ENCODE measurements around the gene SFSWAP. TPM values are rescaled to one million over a fixed set of nuclear protein-coding genes. Genes with fewer than 3 reads are reported as not detected.

Gene SFSWAP
- total RNA-seq, 3 donors from 2014 or later, result 72.4 to 77.8 (median 76.7) TPM

GRCh38 chr12:131831635-131832041, 120.7 kb downstream of the SFSWAP start:
- Mint-ChIP-seq H3K27me3 (ENCODE audit: low read depth) (peaks cover 44% of the 10 kb centered on the region), H3K4me3 (no peak overlapping the region), H3K36me3 (ENCODE audit: insufficient read depth) (no peaks in the 10 kb centered on the region), H3K9me3 (no peaks in the 10 kb centered on the region), H3K4me1 (ENCODE audit: low read depth) (peaks cover 15% of the 10 kb centered on the region)
- DNase-seq (no peak), ATAC-seq (no peak)

DNA sequence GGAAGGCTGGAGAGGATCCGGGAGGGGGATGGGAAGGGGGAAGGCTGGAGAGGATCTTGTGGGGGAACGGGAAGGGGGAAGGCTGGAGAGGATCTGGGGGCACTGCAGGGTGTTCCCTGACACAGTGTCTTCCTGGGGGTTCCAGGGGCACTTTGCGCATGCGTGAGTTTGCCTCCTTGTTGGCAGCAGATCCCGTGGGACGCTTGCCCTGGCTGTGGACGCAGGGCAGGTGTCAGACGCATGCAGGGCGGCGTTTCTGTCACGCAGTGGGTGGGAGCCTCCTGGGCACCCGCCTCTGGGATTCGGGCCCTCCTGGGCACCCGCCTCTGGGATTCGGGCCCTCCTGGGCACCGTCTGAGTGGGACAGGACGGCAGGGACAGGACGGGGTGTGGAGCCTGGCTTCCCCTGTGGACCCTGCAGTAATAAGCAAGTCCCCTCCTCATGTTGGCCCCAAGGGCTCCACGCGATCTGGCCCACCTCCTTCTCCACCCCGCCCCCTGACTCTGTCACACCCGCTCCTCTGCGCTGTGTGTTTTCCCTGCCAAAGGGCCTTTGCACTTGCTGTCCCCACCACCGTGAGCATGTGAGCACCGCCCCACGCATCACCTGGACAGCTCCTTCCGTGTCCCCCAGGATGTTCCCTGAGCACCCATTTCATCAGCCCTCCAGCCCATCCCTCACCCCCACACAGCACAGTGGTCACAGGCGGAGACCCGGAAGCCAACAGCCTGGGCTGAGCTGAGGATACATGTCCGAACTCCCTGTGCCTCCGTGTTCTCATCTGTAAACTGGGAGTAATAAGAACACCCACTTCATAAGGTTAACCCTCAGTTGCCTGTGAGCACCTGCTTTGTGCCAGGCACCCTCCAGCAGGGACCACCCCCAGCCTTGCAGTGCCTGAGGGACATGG, 121.7 kb downstream of the SFSWAP start:
- no peaks in the 10 kb centered on the region for H3K36me3 Mint-ChIP-seq (ENCODE audit: insufficient read depth)
- no peak overlapping the region for H3K4me3 Mint-ChIP-seq
- H3K27me3 Mint-ChIP-seq (ENCODE audit: low read depth), result peaks cover 36% of the 10 kb centered on the region
- no peaks in the 10 kb centered on the region for H3K9me3 Mint-ChIP-seq
- DNase-seq, result no peak
- peaks cover 14% of the 10 kb centered on the region for H3K4me1 Mint-ChIP-seq (ENCODE audit: low read depth)
- no peak for ATAC-seq

DNA sequence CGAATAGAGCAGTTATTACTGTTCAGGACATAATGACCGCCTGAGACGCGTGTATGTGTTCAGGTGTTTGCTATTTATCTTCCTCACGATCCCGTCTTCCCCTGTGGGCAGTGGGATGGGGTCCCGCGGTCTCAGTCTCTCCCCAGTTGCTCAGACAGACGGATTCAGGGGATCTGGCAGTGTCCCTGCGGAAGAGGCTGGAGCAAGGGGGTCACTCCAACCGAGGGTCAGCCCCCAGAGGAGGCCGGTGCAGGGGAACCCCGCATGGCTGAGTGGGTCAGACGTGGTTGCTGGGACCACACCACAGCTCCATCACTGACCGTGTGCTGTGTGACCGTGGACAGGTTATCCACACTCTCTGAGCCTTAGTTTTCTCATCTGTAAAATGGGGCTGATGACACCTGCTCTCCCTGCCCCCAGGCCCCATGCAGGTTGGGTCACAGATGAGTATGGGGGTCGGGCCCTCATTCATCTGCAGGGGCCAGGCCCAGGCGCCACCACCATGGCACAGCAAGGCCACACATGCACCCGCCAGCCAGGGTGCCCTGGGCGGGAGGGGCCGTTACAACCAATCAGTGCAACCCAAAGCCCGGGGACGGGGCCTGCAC, 122.5 kb downstream of the SFSWAP start:
- Mint-ChIP-seq H3K27me3 (ENCODE audit: low read depth) (peaks cover 34% of the 10 kb centered on the region), H3K9me3 (no peaks in the 10 kb centered on the region), H3K4me3 (no peak overlapping the region), H3K36me3 (ENCODE audit: insufficient read depth) (no peaks in the 10 kb centered on the region), H3K4me1 (ENCODE audit: low read depth) (peaks cover 12% of the 10 kb centered on the region)
- DNase-seq, result no peak
- ATAC-seq, result no peak

- Mint-ChIP-seq H3K36me3 (ENCODE audit: insufficient read depth) (no peaks in the 10 kb centered on the region), H3K4me3 (no peak overlapping the region), H3K4me1 (ENCODE audit: low read depth) (peaks cover 12% of the 10 kb centered on the region), H3K9me3 (no peaks in the 10 kb centered on the region), H3K27me3 (ENCODE audit: low read depth) (peaks cover 34% of the 10 kb centered on the region)
- DNase-seq (no peak), ATAC-seq (no peak)
Measured at GRCh38 chr12:131833896-131834641, 123.2 kb downstream of the SFSWAP start.

DNA sequence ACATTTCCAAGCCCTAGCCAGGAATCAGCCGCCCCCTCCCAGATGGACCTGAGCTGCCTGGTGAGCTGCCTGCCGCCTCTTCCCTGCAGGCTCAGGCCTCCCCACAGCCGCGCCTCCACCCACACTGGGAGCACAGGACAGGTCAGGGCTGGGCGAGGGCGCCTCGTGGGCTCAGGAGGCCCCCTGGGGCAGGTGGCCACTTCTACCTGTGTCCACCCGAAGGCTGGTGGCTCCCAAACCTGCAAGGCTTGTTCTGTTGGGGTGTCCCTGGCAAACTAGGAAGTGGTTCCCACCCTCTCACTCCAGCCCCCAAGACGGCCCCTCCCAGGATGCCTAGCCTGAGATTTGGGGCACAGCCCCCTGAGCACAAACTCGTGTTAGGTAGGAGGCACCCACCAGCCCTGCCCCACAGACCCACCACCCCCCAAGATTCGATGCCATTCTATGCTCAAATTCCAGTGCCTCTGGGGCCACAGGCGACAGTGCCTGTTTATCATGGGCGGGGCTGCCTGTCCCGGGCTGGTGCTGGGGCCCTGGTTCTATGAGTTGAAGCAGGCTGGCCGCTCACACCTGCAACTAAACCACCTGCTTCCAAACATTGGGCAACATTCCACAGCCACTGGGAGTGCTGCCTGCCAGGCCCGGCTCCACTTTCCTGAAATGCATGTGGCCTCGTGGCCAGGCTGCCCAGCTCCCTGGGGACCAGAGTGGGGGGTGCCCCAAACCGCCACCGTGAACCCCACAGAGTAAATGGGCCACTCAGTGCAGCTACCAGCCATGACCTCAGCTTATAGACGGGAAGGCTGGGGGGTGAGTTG, 124.1 kb downstream of the SFSWAP start:
- Mint-ChIP-seq H3K4me3 (no peak overlapping the region), H3K27me3 (ENCODE audit: low read depth) (peaks cover 28% of the 10 kb centered on the region), H3K36me3 (ENCODE audit: insufficient read depth) (no peaks in the 10 kb centered on the region), H3K9me3 (no peaks in the 10 kb centered on the region), H3K4me1 (ENCODE audit: low read depth) (peaks cover 6% of the 10 kb centered on the region)
- no peak for ATAC-seq
- no peak for DNase-seq

DNA sequence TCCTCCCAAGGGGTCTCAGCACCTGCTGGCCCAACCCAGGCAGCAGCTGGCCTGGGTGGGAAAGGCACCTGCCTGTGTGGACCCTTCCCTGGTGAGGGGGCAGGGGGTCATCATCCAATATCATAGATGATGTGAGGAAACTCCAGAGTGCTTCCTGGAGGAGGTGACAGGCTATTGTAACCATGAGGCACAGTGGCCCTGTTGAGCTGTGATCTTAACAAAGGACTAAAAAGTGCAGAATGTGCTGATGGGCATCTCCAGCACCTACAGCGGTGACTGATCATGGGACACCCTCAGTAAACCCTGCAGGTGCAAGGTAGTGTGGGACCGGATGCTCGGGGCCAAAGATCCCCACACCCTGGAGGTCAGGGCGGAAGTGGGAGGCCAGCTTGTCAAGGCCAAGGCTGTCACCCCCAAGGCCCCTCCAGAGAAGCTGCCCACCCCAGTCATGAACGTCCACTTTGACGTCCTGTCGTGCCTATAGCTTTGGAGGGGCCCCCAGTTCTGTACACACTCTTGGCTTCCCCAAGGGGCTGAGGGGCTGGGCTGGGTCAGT, 124.8 kb downstream of the SFSWAP start:
- ATAC-seq (no peak), DNase-seq (no peak)
- no peak overlapping the region for H3K4me3 Mint-ChIP-seq
- H3K4me1 Mint-ChIP-seq (ENCODE audit: low read depth), result peaks cover 5% of the 10 kb centered on the region
- H3K9me3 Mint-ChIP-seq, result no peaks in the 10 kb centered on the region
- no peaks in the 10 kb centered on the region for H3K36me3 Mint-ChIP-seq (ENCODE audit: insufficient read depth)
- peaks cover 26% of the 10 kb centered on the region for H3K27me3 Mint-ChIP-seq (ENCODE audit: low read depth)

DNA sequence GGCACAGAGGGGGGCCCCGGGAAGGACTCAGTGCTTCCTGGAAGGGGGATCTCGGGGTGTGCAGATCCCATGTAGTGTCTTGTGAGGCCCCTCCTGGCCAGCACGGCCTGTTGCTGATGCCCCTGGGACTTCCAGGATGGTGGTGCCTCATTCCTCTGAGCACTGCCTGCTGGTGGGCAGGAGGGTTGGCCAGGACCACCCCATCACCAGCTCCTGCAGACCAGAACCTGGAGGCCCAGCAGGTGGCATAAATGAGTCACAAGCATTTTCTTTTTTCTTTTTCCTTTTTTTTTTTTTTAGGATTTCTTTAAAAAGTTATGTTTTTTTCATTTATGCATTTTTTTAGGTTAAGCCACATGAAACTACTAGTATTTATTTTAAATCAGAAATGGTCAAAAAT, 125.3 kb downstream of the SFSWAP start:
- no peak for DNase-seq
- Mint-ChIP-seq H3K36me3 (ENCODE audit: insufficient read depth) (no peaks in the 10 kb centered on the region), H3K4me3 (no peak overlapping the region), H3K27me3 (ENCODE audit: low read depth) (peaks cover 21% of the 10 kb centered on the region), H3K9me3 (no peaks in the 10 kb centered on the region), H3K4me1 (ENCODE audit: low read depth) (no peaks in the 10 kb centered on the region)
- no peak for ATAC-seq

DNA sequence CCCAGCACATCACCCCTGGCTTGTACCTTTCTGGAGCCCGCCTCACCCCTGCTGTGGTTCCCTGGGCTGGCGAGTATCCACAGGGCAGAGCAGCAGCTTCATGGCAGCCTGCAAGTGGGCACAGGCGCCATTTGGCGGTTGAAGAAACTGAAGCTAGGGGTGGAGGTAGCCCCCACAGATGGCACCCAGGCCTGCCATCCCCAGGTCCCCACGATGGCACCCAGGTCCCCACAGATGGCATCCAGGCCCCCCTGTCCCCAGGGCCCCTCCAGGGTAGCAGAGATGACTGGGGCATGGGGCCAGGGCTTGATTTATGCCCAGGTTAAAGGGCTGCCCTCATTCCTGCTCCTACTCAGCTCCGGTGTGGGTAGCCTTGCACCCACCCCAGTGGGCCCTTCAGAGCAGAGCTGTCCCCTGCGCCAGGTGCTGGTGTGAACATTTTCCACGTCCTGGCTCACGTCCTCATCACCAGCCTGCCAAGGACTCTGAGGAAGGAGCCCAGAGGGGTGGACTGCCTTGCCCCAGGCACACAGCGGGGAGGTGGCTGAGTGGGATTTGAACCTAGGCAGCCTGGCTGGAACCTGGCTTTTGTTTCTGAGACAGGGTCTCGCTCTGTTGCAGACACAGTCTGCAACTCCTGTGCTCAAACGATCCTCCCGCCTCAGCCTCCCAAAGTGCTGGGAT, 126.0 kb downstream of the SFSWAP start:
- H3K27me3 Mint-ChIP-seq (ENCODE audit: low read depth), result peaks cover 16% of the 10 kb centered on the region
- ATAC-seq (no peak), DNase-seq (no peak)
- no peaks in the 10 kb centered on the region for H3K4me1 Mint-ChIP-seq (ENCODE audit: low read depth)
- no peaks in the 10 kb centered on the region for H3K9me3 Mint-ChIP-seq
- H3K36me3 Mint-ChIP-seq (ENCODE audit: insufficient read depth), result no peaks in the 10 kb centered on the region
- H3K4me3 Mint-ChIP-seq, result no peak overlapping the region

DNA sequence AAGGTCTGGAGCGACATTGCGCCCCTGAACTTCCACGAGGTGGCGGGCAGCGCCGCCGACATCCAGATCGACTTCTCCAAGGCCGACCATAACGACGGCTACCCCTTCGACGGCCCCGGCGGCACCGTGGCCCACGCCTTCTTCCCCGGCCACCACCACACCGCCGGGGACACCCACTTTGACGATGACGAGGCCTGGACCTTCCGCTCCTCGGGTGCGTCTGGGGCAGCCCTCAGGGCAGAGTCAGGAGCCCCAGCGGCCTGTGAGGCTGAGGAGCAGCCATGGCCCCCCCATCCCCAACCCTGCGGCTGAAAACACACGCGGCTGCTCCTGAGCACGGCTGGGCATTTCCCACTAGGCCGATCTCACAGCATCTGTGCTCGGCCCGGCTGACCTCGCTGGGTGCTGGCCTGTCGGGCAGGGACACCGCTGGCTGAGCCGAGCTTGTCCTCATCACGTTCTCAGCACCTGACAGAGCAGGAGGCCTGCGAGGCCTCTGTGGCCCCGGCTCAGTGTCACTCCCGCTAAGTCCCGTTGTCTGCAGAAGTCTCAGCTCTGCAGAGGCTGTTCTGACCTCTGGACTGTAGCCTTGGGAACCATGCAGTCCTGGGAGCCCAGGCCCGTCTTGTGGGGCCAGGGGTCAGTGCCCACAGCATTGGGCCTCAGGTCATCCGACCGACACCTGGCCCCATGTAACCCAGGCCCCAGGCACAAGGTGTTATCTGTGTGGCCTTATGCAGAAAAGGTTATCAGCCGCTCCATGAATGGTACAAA, 129.9 kb downstream of the SFSWAP start:
- Mint-ChIP-seq H3K36me3 (ENCODE audit: insufficient read depth) (no peaks in the 10 kb centered on the region), H3K4me1 (ENCODE audit: low read depth) (no peaks in the 10 kb centered on the region), H3K9me3 (no peaks in the 10 kb centered on the region), H3K4me3 (no peak overlapping the region), H3K27me3 (ENCODE audit: low read depth) (no peaks in the 10 kb centered on the region)
- DNase-seq (no peak), ATAC-seq (no peak)

- Mint-ChIP-seq H3K4me3 (no peak overlapping the region), H3K9me3 (no peaks in the 10 kb centered on the region), H3K4me1 (ENCODE audit: low read depth) (no peaks in the 10 kb centered on the region), H3K27me3 (ENCODE audit: low read depth) (no peaks in the 10 kb centered on the region), H3K36me3 (ENCODE audit: insufficient read depth) (no peaks in the 10 kb centered on the region)
- ATAC-seq (no peak), DNase-seq (no peak)
Measured at GRCh38 chr12:131841547-131841946, 130.7 kb downstream of the SFSWAP start.

GRCh38 chr12:131842169-131842568, 131.3 kb downstream of the SFSWAP start:
- Mint-ChIP-seq H3K9me3 (no peaks in the 10 kb centered on the region), H3K36me3 (ENCODE audit: insufficient read depth) (no peaks in the 10 kb centered on the region), H3K27me3 (ENCODE audit: low read depth) (no peaks in the 10 kb centered on the region), H3K4me1 (ENCODE audit: low read depth) (no peaks in the 10 kb centered on the region), H3K4me3 (no peak overlapping the region)
- no peak for DNase-seq
- ATAC-seq, result no peak

- H3K4me1 Mint-ChIP-seq (ENCODE audit: low read depth), result no peaks in the 10 kb centered on the region
- ATAC-seq (no peak), DNase-seq (no peak)
- H3K27me3 Mint-ChIP-seq (ENCODE audit: low read depth), result no peaks in the 10 kb centered on the region
- no peak overlapping the region for H3K4me3 Mint-ChIP-seq
- no peaks in the 10 kb centered on the region for H3K36me3 Mint-ChIP-seq (ENCODE audit: insufficient read depth)
- H3K9me3 Mint-ChIP-seq, result no peaks in the 10 kb centered on the region
Measured at GRCh38 chr12:131843527-131843926, 132.6 kb downstream of the SFSWAP start.

DNA sequence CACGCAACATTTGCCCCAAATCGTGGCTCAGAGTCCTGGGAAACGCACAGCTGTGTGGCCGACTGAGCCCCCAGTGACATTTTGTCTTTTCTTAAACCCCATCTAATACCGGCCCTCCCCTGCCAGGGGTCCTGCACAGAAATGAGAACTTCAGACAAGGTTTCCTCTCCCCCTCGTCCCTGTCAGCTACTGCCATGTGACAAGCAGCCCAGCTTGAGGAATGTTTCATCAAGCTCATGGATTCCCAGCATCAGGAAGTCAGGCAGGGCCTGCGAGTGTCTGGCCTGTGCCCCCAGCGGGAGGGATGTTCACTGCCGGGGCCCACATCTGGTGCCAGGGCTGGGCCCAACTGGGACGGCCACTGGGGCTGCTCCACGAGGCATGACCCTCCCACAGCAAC, 133.2 kb downstream of the SFSWAP start:
- H3K27me3 Mint-ChIP-seq (ENCODE audit: low read depth), result no peaks in the 10 kb centered on the region
- no peaks in the 10 kb centered on the region for H3K9me3 Mint-ChIP-seq
- H3K4me3 Mint-ChIP-seq, result no peak overlapping the region
- DNase-seq, result no peak
- ATAC-seq, result no peak
- no peaks in the 10 kb centered on the region for H3K4me1 Mint-ChIP-seq (ENCODE audit: low read depth)
- H3K36me3 Mint-ChIP-seq (ENCODE audit: insufficient read depth), result no peaks in the 10 kb centered on the region
